IPS-18c (cell line): ENCODE measurements around the gene CPNE7.
"Not testable (repeated sequence)": the region's sequence is repeated elsewhere in the genome, so short reads cannot be mapped to it uniquely, and the experiment has no call there.

ENCODE experiments used
- H3K4me3 ChIP-seq: 2 replicates; pipeline ENCODE4 v1.7.0; 2013; ENCODE audit warnings: low read depth, mild to moderate bottlenecking, low read length, moderate library complexity; ENCODE audit not compliant: insufficient read depth
- H3K9me3 ChIP-seq: one replicate; pipeline ENCODE4 v1.6.1; 2013; ENCODE audit warnings: mild to moderate bottlenecking, low read length, moderate library complexity; ENCODE audit not compliant: control insufficient read depth, insufficient read depth

Gene CPNE7

GRCh38 chr16:89561142-89561883, 14.2 kb upstream of the CPNE7 start:
- Histone ChIP-seq H3K4me3 (peak overlapping the region; percentile 81), H3K9me3 (peaks cover 2% of the 10 kb centered on the region)

GRCh38 chr16:89561884-89562599, 13.5 kb upstream of the CPNE7 start:
- Histone ChIP-seq H3K4me3 (peak overlapping the region; percentile 81), H3K9me3 (peaks cover 2% of the 10 kb centered on the region)

DNA sequence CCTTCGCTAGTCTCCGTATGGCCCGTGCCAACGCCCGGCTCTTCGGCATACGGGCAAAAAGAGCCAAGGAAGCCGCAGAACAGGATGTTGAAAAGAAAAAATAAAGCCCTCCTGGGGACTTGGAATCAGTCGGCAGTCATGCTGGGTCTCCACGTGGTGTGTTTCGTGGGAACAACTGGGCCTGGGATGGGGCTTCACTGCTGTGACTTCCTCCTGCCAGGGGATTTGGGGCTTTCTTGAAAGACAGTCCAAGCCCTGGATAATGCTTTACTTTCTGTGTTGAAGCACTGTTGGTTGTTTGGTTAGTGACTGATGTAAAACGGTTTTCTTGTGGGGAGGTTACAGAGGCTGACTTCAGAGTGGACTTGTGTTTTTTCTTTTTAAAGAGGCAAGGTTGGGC, 12.6 kb upstream of the CPNE7 start:
- Histone ChIP-seq H3K9me3 (peaks cover 2% of the 10 kb centered on the region), H3K4me3 (peak overlapping the region; percentile 81; the same call in 1 of the 2 replicates)

DNA sequence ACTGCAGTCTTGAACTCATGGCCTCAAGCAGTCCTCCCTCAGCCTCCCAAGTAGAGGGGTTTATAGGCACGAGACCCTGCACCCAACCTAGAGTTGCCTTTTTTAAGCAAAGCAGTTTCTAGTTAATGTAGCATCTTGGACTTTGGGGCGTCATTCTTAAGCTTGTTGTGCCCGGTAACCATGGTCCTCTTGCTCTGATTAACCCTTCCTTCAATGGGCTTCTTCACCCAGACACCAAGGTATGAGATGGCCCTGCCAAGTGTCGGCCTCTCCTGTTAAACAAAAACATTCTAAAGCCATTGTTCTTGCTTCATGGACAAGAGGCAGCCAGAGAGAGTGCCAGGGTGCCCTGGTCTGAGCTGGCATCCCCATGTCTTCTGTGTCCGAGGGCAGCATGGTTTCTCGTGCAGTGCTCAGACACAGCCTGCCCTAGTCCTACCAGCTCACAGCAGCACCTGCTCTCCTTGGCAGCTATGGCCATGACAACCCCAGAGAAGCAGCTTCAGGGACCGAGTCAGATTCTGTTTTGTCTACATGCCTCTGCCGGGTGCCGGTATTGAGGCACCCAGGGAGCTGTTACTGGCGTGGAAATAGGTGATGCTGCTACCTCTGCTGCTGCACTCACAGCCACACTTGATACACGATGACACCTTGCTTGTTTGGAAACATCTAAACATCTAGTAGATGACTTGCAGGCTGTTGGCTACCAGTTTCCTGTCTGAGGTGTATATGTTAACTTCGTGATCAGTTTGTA, 11.7 kb upstream of the CPNE7 start:
- Histone ChIP-seq H3K9me3 (peaks cover 2% of the 10 kb centered on the region), H3K4me3 (0 out of 2 replicates have a peak overlapping the region, but pooled peaks have one; percentile 2)

DNA sequence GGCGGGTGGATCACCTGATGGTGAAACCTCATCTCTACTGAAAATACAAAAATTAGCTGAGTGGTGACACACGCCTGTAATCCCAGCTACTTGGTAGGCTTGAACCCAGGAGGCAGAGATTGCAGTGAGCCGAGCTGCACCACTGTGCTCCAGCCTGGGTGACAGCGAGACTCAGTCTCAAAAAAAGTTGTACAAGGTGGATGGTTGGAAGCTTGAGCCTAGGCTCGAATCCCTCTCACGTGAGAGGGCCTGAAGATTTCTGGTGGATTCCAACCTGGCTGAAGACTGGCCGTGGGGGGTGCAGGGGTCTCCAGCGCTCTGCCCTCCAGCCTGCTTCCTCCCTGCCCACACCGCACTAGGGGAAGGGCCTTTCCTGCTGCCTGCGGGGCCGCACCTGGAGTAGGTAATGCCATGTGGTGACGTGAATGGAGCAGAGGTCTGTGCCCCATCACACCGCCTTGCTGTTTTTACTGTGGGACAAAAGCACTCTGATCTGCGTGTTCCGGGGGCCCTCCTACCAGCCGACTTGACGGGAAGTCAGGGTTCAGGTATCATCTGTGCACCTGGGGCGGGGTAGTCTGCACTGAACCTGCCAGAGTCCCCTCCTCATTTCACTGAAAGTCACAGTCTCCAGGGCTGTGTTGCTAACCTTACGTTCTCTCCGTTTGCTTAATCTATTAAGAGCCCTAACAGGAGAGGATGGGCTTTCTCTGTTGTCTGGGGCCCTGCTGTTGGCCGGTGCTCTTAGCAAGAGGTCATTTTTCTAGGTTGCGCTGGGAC, 10.9 kb upstream of the CPNE7 start:
- peak overlapping the region; percentile 2; the same call in 1 of the 2 replicates for H3K4me3 ChIP-seq

GRCh38 chr16:89565256-89565505, 10.4 kb upstream of the CPNE7 start:
- H3K4me3 ChIP-seq: peak overlapping the region; percentile 44; the same call in 1 of the 2 replicates
- H3K9me3 ChIP-seq: peaks cover 2% of the 10 kb centered on the region

More for the DNA sequence above, 10.9 kb upstream of the CPNE7 start:
- H3K9me3 ChIP-seq: peaks cover 2% of the 10 kb centered on the region

GRCh38 chr16:89565506-89566372, 9.8 kb upstream of the CPNE7 start:
- peak overlapping the region; percentile 44; the same call in 1 of the 2 replicates for H3K4me3 ChIP-seq
- peaks cover 2% of the 10 kb centered on the region for H3K9me3 ChIP-seq

DNA sequence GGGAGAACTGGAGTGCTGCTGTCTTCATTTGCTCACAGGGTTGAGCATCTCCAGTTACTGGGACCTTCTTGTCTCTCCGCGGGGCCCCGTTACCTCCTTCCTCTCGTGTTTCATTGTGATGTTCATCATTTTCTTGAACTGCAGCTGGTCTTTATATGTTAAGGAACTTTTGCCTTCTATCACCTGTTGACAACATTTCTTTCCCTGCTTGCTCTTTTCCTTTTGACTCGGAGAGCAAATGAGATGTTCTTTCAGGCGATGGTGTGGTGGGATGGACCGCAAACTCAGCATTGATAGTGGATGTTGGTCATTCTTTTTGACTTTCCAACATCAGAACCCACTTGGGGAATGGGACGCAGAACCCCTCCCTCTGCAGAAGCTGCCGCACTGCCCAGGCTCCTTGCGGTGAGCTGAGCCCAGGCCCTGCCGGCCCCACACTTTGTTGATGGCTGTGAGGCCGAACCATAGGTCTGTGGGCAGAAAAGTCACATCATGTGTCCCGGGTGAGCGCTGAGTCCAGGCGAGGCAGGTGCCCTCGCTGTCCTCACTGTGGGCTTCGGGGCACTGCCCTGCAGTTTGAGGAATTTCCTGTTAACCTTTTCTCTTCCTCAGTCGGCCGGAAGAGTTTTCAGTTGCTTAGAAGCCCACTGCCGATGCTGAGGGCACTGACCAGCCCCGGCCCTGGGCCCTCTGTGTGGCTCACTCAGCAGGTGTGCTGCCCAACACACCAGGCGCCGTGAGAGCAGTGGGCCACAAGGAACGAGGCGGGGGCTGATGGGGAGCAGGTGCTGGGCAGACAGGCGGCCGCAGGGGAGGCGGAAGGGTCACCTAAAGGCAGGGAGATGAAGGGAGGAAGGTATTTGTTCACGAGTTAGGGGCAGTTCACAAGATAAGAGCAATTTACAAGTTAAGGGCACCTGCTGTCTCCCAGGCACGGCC, 7.6 kb upstream of the CPNE7 start:
- no peak overlapping the region for H3K4me3 ChIP-seq
- no peaks in the 10 kb centered on the region for H3K9me3 ChIP-seq

DNA sequence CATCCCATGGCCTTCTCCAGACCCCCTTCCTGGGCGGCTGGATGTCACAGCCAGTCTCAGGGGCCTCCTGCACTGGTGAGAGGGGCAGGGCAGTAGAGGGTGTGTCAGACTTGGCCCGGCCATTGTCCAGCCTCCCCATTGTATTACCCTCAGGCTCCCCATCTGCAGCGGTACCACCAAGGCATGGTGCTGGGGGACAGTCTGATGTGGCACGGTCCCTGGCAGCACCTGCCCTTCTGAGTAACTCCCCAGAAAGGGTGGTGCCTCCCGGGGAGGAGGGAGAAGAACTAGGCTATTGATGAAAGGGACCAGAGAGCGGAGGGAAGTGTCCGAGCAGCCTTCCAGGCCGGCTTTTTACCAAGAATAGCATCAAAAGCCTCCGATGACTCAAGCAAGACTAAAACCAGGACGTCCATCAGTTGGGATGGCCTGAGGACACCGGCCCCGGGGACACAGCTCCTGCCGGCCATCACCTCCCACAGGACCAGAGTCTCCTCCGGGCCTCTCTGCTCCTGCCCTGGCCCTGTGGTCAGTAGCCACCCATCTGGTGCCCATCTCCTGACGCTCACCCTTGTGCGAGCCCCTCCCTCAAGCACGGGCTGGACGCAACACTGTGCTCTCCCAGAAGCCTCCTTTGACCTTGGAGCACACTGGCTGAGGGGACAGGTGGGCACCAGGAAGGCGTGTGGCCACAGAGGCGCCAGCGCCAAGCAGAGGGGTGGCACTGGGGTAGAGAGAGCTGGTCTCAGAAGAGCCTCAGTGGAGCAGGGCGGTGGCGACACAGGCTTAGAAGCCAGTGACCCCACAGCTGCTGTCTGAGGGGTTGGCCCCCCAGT, 5.8 kb upstream of the CPNE7 start:
- Histone ChIP-seq H3K9me3 (no peaks in the 10 kb centered on the region), H3K4me3 (no peak overlapping the region)

GRCh38 chr16:89570342-89570923, 5.1 kb upstream of the CPNE7 start:
- no peak overlapping the region for H3K4me3 ChIP-seq
- no peaks in the 10 kb centered on the region for H3K9me3 ChIP-seq

DNA sequence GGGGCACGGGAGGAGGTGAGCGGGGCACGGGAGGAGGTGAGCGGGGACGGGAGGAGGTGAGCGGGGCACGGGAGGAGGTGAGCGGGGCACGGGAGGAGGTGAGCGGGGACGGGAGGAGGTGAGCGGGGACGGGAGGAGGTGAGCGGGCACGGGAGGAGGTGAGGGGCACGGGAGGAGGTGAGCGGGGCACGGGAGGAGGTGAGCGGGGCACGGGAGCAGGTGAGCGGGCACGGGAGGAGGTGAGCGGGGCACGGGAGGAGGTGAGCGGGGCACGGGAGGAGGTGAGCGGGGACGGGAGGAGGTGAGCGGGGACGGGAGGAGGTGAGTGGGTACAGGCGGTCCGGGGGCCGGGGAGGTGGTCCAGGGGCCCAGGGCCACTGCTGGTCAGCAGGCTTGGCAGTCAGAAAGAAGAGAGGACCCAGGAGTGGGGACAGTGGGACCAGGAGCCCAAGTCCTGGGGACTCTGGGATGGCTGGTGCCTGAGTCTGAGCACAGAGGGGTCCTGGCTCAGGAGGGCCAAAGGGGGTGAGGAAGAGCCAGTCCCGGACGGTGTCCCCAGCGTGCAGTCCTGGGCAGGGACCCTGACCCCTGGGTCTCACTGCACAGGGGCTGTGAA, 4.5 kb upstream of the CPNE7 start:
- not testable (repeated sequence) for H3K4me3 ChIP-seq, H3K9me3 ChIP-seq

- Histone ChIP-seq H3K9me3 (no peaks in the 10 kb centered on the region), H3K4me3 (no peak overlapping the region)
Measured at GRCh38 chr16:89571636-89572035, 3.9 kb upstream of the CPNE7 start.

GRCh38 chr16:89572073-89572484, 3.5 kb upstream of the CPNE7 start:
- Histone ChIP-seq H3K9me3 (no peaks in the 10 kb centered on the region), H3K4me3 (no peak overlapping the region)
